Activated CD8-positive, alpha-beta T cell treated with anti-CD3 and anti-CD28 coated beads, Interleukin-2, amount 10 ng/mL, durations not matched to agents 7 days and 5 days (primary cell): ENCODE results near the gene ACTL7A. TPM values are rescaled to one million over a fixed set of nuclear protein-coding genes. Genes with fewer than 3 reads are reported as not detected.

Source experiments
- ATAC-seq: fragments of 150-1000 bp; cut with Tn5 transposase; one replicate; pipeline ENCODE4 v1.10.0; 2021; ENCODE audit warnings: moderate library complexity
- CTCF ChIA-PET: fragments of 350-600 bp; sonication (Branson Sonifier 250); formaldehyde crosslinking; loops from one replicate; lab custom pipeline; 2021; ENCODE audit warnings: antibody characterized with exemption; lab: Charles Lee
- POLR2A ChIA-PET: fragments of 350-600 bp; sonication (Branson Sonifier 250); formaldehyde crosslinking; loops from one replicate; lab custom pipeline; 2021; ENCODE audit warnings: antibody characterized with exemption; lab: Charles Lee
- DNase-seq: peaks from one replicate; pipeline ENCODE4 v3.0.0-alpha.2; 2020
- H3K27ac Mint-ChIP-seq: one replicate; pipeline ENCODE4 v1.8.0; 2021; ENCODE audit warnings: mild to moderate bottlenecking, mixed read lengths
- H3K27me3 Mint-ChIP-seq: one replicate; pipeline ENCODE4 v1.8.0; 2021; ENCODE audit warnings: low read depth, mixed read lengths
- H3K36me3 Mint-ChIP-seq: one replicate; pipeline ENCODE4 v1.8.0; 2021; ENCODE audit warnings: low read depth, mixed read lengths
- H3K4me1 Mint-ChIP-seq: one replicate; pipeline ENCODE4 v1.8.0; 2021; ENCODE audit warnings: low read depth, mixed read lengths
- H3K4me3 Mint-ChIP-seq: one replicate; pipeline ENCODE4 v1.8.0; 2021; ENCODE audit warnings: mild to moderate bottlenecking, mixed read lengths
- H3K9me3 Mint-ChIP-seq: one replicate; pipeline ENCODE4 v1.8.0; 2022; ENCODE audit warnings: mixed read lengths; ENCODE audit not compliant: insufficient read depth
- total RNA-seq, 2 experiments: library from RNA; stranded (reverse); gene quantifications; one replicate each; pipeline ENCODE4 v1.2.3, GENCODE V29; 2021

ACTL7A gene, protein sequence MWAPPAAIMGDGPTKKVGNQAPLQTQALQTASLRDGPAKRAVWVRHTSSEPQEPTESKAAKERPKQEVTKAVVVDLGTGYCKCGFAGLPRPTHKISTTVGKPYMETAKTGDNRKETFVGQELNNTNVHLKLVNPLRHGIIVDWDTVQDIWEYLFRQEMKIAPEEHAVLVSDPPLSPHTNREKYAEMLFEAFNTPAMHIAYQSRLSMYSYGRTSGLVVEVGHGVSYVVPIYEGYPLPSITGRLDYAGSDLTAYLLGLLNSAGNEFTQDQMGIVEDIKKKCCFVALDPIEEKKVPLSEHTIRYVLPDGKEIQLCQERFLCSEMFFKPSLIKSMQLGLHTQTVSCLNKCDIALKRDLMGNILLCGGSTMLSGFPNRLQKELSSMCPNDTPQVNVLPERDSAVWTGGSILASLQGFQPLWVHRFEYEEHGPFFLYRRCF
- total RNA-seq = not detected

DNA sequence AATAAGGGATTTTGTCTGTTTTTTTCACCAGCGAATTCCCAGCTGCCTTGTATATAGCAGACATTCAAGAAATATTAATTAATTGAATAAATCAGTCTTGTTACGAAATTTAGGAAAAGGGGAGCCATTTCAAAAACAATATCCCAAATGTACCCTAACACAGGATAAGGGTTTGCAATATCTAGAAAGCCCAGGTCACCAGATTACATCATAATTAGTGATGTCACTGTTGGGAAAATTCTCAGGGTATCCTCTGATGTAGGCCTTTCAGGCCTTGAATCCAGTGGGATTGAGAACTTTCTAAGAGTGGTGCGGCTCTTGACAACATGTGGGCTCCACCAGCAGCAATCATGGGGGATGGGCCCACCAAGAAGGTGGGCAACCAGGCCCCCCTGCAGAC is at the start of gene ACTL7A:
TSS of gene ACTL7A (plus strand) at position 270 of the 400 bp plus-strand sequence. CDS start at position 327, 57 bp downstream.
- H3K36me3 Mint-ChIP-seq = peaks cover 3% of the 10 kb centered on the region
- ChIA-PET CTCF (no interaction called here), POLR2A (no interaction called here)
- H3K9me3 Mint-ChIP-seq = no peaks in the 10 kb centered on the region
- DNase-seq = no peak
- H3K4me3 Mint-ChIP-seq = no peak within 1 kb of the TSS
- ATAC-seq = no peak
- H3K27me3 Mint-ChIP-seq = no peaks in the 10 kb centered on the region
- H3K27ac Mint-ChIP-seq = no peak within 1 kb of the TSS
- H3K4me1 Mint-ChIP-seq = no peaks in the 10 kb centered on the region

DNA sequence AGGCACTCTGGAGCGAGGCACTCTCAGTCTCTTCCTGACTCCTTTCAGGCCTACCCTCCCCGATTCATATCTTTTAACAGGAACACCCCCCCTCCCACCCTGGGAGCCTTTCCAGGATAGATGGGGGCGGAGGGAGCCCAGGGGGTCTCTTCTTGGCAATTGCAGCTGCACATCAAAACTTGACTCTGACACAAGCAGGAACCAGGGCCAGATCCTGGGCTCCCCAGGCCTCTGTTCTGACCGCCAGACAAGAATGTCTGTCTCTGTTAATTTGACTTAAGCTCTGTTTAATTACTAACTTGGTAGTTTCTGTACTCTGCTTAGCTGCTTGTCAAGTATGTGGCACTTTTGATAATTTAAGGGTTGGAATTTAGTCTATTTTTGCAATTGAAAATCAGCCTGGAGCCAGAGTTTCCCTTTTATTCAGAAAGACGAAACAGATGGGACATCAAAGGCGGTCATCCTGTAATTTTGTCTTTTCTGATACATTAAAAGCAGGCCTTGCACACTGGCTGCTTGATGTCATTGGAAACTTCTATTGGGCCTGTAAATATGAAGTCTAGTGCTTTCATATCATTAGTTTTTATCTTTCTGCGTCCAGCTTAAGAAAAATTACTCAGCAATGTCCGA is 49.6 kb upstream of the ACTL7A start:
- Mint-ChIP-seq H3K36me3 (no peaks in the 10 kb centered on the region), H3K27me3 (peaks cover 5% of the 10 kb centered on the region), H3K9me3 (no peaks in the 10 kb centered on the region), H3K27ac (no peak overlapping the region), H3K4me1 (no peaks in the 10 kb centered on the region), H3K4me3 (no peak overlapping the region)
- DNase-seq = no peak
- CTCF ChIA-PET = no interaction called here
- POLR2A ChIA-PET = no interaction called here
- ATAC-seq = no peak

DNA sequence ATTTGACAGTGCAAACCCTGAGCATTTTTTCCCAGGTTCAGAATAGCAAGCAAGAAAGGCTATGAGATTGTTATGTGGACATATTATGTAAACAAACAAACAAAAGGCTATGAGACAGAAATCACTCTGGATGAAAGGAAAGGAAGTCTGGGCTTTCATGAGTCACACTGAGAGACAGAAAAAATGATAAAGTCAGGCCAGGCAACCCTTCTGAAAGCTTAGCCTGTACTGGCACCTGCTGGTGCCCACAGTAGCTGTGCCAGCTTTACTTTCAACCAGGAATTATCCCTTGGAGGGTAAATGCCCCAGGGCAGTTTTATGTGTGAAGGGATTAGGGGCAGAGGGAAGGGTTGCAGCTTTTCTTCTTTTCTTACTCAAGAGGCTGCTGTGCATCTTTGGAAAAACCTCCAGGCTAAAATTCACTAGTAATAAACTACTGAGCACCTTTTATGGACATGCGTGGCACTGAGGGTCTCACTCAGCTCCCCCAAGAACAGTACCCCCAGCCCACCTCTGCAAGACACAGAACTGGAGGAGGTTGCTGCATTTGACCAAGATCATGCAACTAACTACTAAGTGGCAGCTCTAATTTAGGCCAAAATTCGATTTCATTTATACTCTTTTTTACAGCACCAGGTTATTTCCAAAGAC is 48.0 kb upstream of the ACTL7A start:
- POLR2A ChIA-PET = no interaction called here
- Mint-ChIP-seq H3K27ac (no peak overlapping the region), H3K4me3 (no peak overlapping the region), H3K36me3 (no peaks in the 10 kb centered on the region), H3K9me3 (no peaks in the 10 kb centered on the region), H3K4me1 (no peaks in the 10 kb centered on the region), H3K27me3 (peaks cover 5% of the 10 kb centered on the region)
- CTCF ChIA-PET = no interaction called here
- no peak for DNase-seq
- ATAC-seq = no peak

DNA sequence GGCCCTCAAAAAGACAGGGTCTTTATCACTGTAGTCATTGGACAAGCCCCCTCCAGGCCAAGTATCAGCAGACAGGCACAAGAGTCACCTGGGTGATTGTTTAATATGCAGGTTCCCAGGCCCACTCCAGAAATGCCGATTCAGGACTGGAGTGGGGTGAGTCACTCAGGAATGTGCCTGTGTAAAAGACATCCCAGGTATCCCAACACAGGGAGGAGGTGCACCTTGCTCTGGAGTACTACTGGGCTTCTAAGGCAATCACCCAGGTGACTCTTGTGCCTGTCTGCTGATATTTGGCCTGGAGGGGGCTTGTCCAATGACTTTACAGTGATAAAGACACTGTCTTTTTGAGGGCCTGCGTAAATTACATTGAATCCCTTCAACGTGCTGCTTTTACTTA is 46.9 kb upstream of the ACTL7A start:
- CTCF ChIA-PET = no interaction called here
- no peak overlapping the region for H3K4me3 Mint-ChIP-seq

DNA sequence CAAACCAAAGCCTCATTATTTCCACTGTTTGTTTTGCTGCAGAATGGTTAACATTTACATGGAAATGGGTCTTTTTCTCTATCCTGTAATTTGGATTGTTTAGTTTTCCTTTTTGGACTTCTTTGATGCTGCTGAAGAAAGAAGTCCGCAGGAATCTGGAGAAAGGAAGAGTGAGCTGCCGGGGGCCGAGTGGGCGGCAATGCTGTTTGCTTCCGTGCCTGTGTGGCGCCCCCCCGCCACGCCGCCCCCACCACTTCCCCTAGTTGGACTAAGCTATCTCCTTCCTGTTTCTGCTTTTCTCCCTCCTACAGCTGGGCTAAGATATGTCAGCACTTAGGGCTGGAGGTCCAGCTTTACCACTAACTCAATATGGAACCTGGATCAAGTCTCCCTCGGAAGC is 46.0 kb upstream of the ACTL7A start:
- no peak for ATAC-seq
- no peak overlapping the region for H3K27ac Mint-ChIP-seq
- CTCF ChIA-PET = no interaction called here
- H3K4me1 Mint-ChIP-seq = no peaks in the 10 kb centered on the region
- DNase-seq = no peak
- no peaks in the 10 kb centered on the region for H3K36me3 Mint-ChIP-seq
- no peak overlapping the region for H3K4me3 Mint-ChIP-seq
- no peaks in the 10 kb centered on the region for H3K9me3 Mint-ChIP-seq
- H3K27me3 Mint-ChIP-seq = peaks cover 9% of the 10 kb centered on the region
- POLR2A ChIA-PET = no interaction called here

More for the DNA sequence above, 46.9 kb upstream of the ACTL7A start:
- POLR2A ChIA-PET = no interaction called here
- ATAC-seq (no peak), DNase-seq (no peak)
- Mint-ChIP-seq H3K27me3 (peaks cover 9% of the 10 kb centered on the region), H3K4me1 (no peaks in the 10 kb centered on the region), H3K36me3 (no peaks in the 10 kb centered on the region), H3K9me3 (no peaks in the 10 kb centered on the region), H3K27ac (no peak overlapping the region)

DNA sequence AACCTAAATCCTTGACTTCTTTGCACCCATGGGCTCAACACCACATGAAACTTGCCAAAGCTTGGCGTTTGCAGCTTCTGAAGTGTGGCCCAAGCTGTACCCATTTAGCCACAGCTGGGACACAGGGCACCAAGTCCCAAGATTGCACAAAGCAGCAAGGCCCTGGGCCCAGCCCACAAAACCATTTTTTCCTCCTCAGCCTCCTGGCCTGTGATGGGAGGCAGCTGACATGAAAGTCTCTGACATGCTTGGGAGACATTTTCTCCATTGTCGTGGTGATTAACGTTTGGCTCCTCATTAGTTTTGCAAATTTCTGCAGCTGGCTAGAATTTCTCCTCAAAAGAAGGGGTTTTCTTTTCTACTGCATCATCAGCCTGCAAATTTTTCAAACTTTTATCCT is 38.2 kb upstream of the ACTL7A start:
- Mint-ChIP-seq H3K27ac (no peak overlapping the region), H3K4me3 (no peak overlapping the region), H3K27me3 (peaks cover 18% of the 10 kb centered on the region), H3K36me3 (no peaks in the 10 kb centered on the region), H3K4me1 (no peaks in the 10 kb centered on the region), H3K9me3 (peaks cover 3% of the 10 kb centered on the region)
- ChIA-PET CTCF (no interaction called here), POLR2A (no interaction called here)
- DNase-seq (no peak), ATAC-seq (no peak)

DNA sequence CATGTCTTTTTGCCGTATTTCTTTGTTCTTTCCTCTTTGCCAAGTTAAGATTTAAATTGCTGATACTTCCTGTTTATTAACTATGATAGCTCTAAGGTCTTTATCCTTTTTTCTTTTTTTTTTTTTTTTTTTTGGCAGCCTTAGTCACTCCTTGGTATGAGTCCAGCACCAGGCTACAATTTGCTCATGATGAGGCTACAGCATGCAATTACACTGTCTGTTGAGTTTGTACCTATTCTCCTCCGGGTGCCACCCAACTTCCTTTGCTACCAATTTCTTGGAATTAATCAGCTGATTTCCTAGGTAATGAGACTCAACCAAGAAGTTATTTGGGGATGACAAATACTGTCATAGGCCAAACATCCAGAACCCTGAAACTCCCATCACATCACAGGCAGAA is 31.8 kb upstream of the ACTL7A start:
- Mint-ChIP-seq H3K4me3 (no peak overlapping the region), H3K4me1 (peaks cover 5% of the 10 kb centered on the region), H3K9me3 (no peaks in the 10 kb centered on the region), H3K36me3 (no peaks in the 10 kb centered on the region), H3K27me3 (peaks cover 14% of the 10 kb centered on the region), H3K27ac (no peak overlapping the region)
- POLR2A ChIA-PET = no interaction called here
- DNase-seq (no peak), ATAC-seq (no peak)
- CTCF ChIA-PET = no interaction called here

DNA sequence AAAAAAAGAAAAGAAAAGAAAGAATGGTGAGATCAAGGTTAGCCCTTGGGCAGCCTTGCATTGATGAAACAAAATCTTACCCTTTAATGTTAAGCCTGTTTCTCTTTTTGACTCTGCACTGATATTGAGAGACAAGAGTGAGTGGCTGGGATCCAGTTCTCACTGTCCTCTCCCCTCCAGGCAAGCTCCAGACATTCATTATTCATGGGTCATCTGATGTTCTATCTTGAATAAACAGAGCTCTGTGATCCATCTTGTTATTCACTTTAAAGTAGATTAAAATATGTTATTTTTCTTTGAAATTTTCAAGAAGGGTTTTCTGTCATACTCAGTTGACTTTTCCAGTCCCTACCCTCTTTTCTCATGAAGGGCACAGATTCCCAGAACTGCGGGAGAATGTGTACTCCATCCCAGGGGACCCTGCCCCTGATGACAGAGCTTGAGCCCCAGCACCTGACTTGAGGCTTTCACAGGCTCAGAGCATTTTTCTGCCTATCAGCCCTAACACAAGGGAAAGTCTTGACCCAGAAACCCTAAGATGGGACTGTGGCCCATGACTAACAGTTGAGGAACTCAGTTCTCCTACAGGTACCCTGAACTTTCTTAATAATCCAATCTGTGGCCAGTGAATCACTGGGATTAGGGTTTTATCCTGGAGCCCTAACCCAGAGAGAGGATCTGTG is 30.4 kb upstream of the ACTL7A start:
- Mint-ChIP-seq H3K27ac (no peak overlapping the region), H3K27me3 (peaks cover 7% of the 10 kb centered on the region), H3K9me3 (no peaks in the 10 kb centered on the region), H3K4me1 (peaks cover 5% of the 10 kb centered on the region), H3K4me3 (no peak overlapping the region), H3K36me3 (no peaks in the 10 kb centered on the region)
- ChIA-PET POLR2A (no interaction called here), CTCF (no interaction called here)
- no peak for DNase-seq
- no peak for ATAC-seq

DNA sequence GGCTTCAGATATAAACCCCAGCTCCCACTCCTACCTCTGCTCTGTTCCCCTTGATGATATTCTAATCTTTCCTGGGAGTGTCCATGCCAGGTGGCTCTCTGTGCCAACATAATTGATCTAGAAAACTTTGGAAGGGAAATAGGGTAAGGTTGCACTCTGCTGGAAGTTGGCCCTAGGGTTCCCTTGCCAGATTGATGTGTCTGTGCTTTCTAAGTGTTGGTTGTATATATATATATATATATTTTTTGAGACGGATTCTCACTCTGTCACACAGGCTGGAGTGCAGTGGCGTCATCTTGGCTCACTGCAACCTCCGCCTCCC is 29.9 kb upstream of the ACTL7A start:
- Mint-ChIP-seq H3K36me3 (no peaks in the 10 kb centered on the region), H3K9me3 (no peaks in the 10 kb centered on the region), H3K27me3 (peaks cover 7% of the 10 kb centered on the region), H3K4me3 (no peak overlapping the region), H3K27ac (no peak overlapping the region), H3K4me1 (peaks cover 5% of the 10 kb centered on the region)
- DNase-seq = no peak
- ChIA-PET POLR2A (no interaction called here), CTCF (no interaction called here)
- ATAC-seq = no peak

DNA sequence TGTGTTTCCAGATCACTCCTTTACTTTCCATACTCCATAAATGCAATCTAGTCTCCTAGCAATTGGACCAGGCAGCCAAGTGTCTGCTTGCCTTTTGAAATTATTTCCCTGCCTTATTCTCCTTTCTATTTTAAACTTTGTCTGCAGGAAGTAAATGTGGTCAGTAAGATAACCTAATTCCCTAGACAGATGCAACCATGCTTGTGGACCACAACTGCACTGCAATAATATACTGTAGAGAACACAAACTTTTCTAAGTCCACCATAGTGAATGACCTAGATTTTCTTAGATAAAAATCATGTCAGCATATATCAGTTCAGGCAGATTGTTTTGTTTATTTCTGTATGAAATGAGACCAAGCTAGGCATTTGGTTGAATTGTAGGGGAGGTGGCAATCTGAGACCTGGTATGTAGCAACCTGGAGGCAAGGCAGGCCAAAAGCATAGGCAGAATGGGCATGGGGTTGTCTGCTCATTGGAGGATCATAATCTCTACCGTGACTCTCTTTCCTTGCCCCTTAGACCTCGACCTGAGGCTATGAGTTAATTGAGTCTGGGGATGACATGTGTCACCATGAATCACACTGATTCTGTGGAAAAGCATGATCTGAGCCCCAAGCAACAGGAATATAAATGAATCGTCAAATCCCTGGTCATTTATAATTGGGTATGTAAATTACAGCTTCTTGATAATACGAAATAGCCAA is 27.0 kb upstream of the ACTL7A start:
- H3K27ac Mint-ChIP-seq = no peak overlapping the region
- ChIA-PET CTCF (no interaction called here), POLR2A (no interaction called here)
- DNase-seq (no peak), ATAC-seq (no peak)
- peaks cover 5% of the 10 kb centered on the region for H3K4me1 Mint-ChIP-seq
- H3K36me3 Mint-ChIP-seq = no peaks in the 10 kb centered on the region
- H3K27me3 Mint-ChIP-seq = no peaks in the 10 kb centered on the region
- H3K9me3 Mint-ChIP-seq = no peaks in the 10 kb centered on the region
- no peak overlapping the region for H3K4me3 Mint-ChIP-seq

DNA sequence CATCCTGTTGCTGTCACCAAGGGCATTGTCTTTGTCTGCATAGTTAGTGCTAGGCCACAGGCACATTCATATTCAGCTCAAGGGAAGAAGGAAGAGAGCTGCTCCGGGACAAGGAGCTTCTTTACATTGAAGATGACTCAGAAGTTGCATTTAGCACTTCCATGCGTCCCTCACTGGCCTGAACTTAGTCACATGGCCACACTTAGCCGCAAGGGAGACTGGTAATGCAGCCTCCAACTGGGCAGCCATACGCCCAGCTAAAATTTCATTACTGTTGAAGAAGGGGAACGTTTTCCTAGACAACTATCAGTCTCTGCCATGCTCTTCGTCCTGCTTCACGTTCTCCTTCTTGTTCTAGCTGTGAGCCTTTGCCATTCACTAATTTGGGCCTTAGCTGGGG is 26.2 kb upstream of the ACTL7A start:
- peaks cover 5% of the 10 kb centered on the region for H3K4me1 Mint-ChIP-seq
- H3K4me3 Mint-ChIP-seq = no peak overlapping the region
- H3K9me3 Mint-ChIP-seq = no peaks in the 10 kb centered on the region
- H3K27ac Mint-ChIP-seq = no peak overlapping the region
- ATAC-seq = no peak
- no peak for DNase-seq
- no peaks in the 10 kb centered on the region for H3K36me3 Mint-ChIP-seq
- POLR2A ChIA-PET = no interaction called here
- CTCF ChIA-PET = no interaction called here
- H3K27me3 Mint-ChIP-seq = no peaks in the 10 kb centered on the region
